LNCAP (cell line): ENCODE data around the gene BCAS1.

Source experiments
- TF ChIP-seq, protein P1 (sequence below): fragments of 450-650 bp; IDR thresholded peaks from 2 replicates; pipeline ENCODE4 v1.5.1; 2017; ENCODE audit warnings: mild to moderate bottlenecking

The BCAS1 gene, protein sequence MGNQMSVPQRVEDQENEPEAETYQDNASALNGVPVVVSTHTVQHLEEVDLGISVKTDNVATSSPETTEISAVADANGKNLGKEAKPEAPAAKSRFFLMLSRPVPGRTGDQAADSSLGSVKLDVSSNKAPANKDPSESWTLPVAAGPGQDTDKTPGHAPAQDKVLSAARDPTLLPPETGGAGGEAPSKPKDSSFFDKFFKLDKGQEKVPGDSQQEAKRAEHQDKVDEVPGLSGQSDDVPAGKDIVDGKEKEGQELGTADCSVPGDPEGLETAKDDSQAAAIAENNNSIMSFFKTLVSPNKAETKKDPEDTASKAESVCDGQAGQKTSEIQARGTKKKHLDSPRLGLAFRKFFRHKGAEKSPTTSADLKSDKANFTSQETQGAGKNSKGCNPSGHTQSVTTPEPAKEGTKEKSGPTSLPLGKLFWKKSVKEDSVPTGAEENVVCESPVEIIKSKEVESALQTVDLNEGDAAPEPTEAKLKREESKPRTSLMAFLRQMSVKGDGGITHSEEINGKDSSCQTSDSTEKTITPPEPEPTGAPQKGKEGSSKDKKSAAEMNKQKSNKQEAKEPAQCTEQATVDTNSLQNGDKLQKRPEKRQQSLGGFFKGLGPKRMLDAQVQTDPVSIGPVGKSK

DNA sequence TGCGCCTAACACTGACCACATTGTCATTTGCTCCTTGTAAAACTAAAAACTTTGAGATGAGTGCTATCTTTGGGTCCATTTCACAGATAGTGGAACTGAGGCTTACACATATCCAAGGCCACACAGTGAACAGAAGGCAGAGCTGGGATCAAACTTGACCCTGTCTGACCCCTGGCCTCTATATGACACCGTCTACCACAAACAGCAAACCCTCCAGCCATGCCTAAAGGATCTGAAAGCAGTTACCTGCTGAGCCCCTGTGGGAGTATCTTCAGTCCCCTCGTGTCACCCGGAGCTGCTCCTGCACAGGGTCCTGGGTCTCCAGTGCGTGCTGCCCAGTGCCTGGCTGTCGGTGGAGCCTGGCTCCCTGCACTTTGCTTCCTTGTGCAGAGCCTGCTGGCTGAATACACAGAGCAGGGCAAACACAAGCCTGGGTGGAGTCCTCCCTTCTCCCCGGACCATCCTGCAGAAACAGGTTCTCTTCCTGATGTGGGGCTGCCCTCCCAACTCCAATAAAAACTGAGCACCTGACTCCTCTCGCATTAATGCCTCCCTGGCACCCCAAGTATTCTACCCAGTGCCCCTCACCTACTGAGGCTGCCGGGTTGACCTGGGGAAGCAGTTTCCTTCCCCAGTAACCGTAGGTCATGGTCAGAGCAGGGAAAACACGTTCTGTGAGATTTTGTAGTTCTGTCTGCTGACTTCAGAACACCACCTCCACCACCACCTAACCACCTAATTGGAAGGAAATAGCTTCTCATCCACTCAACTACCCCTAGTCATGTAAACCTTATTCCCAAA is at the start of gene BCAS1:
Gene BCAS1, minus strand, starts transcription at position 408 of the 801 bp plus-strand sequence. CDS start 11,876 bp downstream, outside the sequence.
- TF ChIP-seq, protein P1, sequence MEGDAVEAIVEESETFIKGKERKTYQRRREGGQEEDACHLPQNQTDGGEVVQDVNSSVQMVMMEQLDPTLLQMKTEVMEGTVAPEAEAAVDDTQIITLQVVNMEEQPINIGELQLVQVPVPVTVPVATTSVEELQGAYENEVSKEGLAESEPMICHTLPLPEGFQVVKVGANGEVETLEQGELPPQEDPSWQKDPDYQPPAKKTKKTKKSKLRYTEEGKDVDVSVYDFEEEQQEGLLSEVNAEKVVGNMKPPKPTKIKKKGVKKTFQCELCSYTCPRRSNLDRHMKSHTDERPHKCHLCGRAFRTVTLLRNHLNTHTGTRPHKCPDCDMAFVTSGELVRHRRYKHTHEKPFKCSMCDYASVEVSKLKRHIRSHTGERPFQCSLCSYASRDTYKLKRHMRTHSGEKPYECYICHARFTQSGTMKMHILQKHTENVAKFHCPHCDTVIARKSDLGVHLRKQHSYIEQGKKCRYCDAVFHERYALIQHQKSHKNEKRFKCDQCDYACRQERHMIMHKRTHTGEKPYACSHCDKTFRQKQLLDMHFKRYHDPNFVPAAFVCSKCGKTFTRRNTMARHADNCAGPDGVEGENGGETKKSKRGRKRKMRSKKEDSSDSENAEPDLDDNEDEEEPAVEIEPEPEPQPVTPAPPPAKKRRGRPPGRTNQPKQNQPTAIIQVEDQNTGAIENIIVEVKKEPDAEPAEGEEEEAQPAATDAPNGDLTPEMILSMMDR = no peak

DNA sequence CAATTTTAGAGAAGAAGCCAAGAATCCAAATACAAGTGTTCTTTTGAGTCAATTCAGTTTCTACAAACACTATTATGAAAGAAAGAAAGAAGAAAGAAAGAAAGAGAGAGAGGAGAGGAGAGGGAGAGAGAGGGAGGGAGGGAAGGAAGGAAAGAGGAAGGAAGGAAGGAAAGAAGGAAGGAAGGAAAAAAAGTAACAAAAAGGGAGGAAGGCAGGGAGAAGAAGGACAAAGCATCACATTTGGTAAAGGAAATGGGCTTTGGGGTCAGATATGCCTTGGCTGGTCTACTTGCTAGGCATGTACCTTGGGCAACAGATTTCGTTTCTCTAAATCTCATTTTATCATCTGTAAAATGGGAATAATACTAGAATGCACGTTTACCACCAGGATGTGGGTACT is 49.4 kb upstream of the BCAS1 start:
- TF ChIP-seq, protein P1 = no peak

DNA sequence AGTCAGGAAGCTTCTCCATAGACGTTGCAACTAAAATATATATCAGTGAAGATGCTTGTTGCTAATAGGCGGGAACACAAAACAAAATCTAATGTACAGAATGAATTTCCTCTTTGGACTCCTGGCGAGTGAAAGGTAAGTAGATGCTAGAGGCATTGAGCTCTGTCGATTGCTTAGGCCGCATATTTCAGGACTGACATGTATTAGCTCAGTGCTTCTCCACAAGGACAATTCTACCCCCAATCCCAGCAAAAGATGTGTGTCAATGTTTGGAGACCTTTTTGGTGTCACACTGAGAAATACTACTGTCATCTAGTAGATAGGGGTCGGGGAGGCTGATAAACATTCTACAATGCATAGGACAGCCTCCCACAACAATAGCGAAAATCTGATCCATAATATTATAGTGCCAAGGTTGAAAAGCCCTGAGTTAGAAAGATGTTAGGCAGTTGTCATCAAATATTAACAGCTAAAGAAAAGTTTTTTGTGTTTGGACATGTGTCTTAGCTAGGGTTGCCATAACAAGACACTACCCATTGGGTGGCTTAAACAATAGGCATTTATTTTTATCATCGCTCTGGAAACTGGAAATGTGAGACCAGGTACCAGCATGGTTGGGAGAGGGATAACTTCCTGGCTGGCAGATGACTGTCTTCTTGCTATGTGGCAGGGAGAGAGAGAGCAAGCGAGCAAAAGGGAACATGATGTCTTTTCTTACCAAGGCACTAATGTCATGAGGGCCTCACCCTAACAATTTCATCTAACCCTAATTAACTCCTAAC is 48.0 kb upstream of the BCAS1 start:
- TF ChIP-seq, protein P1 = no peak

DNA sequence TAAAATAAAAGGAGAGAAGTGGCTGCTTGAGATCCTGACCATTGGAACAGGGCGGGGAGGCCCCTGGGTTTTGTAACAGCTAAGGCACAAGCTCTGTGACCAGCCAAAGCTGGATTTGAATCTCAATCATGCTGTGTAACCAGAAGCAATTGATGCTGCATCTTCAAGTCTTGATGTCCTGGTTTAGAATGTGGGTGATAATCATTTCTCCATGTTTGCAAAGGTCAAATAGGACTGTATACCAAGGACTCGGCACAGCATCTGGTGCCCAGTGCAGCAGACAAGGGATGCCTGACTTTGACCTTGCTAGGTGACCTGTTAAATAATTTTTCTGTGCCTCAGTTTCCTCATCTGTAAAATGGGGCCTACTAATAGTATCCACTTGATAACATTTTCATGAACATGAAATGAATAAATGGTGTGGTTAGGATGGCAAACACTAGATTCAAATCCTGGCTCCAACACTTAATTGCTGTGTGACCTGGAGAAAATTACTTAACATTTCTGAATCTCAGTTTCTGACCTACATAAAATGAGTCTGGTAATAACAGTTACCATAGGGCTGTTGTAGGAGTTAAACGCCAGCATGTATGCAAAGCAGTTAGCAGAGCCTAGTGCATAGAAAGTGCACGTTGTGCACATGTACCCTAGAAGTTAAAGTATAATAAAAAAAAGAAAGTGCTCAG is 46.3 kb upstream of the BCAS1 start:
- TF ChIP-seq, protein P1 = no peak

DNA sequence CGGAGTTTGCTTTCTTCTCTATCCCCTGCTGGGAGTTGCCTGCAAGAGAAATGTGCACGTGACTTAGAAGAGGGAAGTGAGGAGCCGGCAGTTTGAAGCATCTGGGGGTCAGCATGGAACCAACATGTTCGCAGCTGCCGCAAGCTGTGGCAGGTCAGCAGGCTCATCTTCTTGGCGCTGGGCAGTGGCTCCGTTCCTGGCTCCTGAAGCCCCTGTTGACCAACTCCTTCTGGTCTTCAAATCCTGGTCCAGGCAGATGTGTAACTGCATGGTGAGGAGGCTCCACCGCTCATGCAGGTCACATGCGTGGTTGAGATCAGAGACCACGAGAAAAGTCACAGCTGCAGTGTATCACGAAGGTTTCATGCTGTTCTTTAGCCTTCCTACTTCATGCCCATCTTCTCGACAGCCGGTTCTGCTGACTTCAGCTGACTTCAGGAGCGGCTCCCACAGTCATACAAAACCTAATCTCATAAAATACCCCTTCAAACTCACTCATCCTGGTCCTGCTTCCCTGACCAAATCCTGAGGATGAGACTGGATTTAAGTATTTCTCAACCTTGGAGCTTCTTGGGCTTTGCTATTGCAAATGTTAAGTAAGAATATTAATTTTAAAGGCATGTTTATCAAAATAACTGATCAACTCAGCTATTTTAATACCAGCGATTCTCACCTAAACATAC is 44.9 kb upstream of the BCAS1 start:
- TF ChIP-seq, protein P1 = no peak

DNA sequence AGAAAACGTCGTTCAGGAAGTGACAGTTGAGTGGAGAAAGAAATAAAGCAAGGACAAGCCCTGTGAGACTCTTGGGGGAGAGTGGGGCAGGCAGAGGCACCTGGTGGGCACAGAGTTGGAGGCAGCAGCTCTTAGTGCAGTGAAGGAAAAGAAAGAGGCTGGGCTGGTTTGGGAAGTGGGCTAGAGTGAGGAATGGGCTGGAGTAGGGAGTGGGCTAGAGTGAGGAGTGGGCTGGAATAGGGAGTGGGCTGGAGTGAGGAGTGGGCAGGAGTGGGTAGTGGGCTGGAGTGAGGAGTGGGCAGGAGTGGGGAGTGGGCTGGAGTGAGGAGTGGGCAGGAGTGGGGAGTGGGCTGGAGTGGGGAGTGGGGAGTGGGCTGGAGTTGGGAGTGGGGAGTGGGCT is 43.7 kb upstream of the BCAS1 start:
- TF ChIP-seq, protein P1 = no peak
